Astrocyte (in vitro differentiated cells and primary cell): Measurements from ENCODE around the gene TAAR5. TPM values are rescaled to one million over a fixed set of nuclear protein-coding genes. Genes with fewer than 3 reads are reported as not detected.
"Not testable (repeated sequence)": the region's sequence is repeated elsewhere in the genome, so short reads cannot be mapped to it uniquely, and the experiment has no call there.

ENCODE experiments used
- DNase-seq: peaks from one replicate; pipeline ENCODE4 v3.0.0-alpha.2; 2010; ENCODE audit warnings: low read depth
- FAIRE-seq: peaks from 2 replicates; lab custom pipeline; 2011; peaks lifted over from hg19 to GRCh38; lab: Jason Lieb, UNC
- H2AFZ ChIP-seq: 2 replicates; pipeline ENCODE4 v1.6.0; 2012; ENCODE audit warnings: low read depth, low read length, inconsistent platforms
- H3K27ac ChIP-seq: 2 replicates; pipeline ENCODE4 v1.5.1; 2011; ENCODE audit warnings: low read depth, low read length, inconsistent platforms
- H3K27me3 ChIP-seq: 2 replicates; pipeline ENCODE4 v1.6.0; 2011; ENCODE audit warnings: low read length, inconsistent platforms; ENCODE audit not compliant: insufficient read depth
- H3K36me3 ChIP-seq: 2 replicates; pipeline ENCODE4 v1.5.1; 2011; ENCODE audit warnings: low read length, inconsistent platforms; ENCODE audit not compliant: insufficient read depth
- H3K4me1 ChIP-seq: 2 replicates; pipeline ENCODE4 v1.5.1; 2011; ENCODE audit warnings: low read length, inconsistent platforms; ENCODE audit not compliant: insufficient read depth
- H3K4me2 ChIP-seq: 2 replicates; pipeline ENCODE4 v1.6.0; 2012; ENCODE audit warnings: low read length, inconsistent platforms
- H3K4me3 ChIP-seq: 2 replicates; pipeline ENCODE4 v1.5.1; 2011; ENCODE audit warnings: low read depth, mild to moderate bottlenecking, low read length, inconsistent platforms; ENCODE audit not compliant: insufficient read depth
- H3K79me2 ChIP-seq: 2 replicates; pipeline ENCODE4 v1.6.0; 2012; ENCODE audit warnings: mild to moderate bottlenecking, low read length, inconsistent platforms; ENCODE audit not compliant: insufficient read depth
- H3K9ac ChIP-seq: 2 replicates; pipeline ENCODE4 v1.6.0; 2012; ENCODE audit warnings: mild to moderate bottlenecking, low read length, inconsistent platforms
- H3K9me3 ChIP-seq: 2 replicates; pipeline ENCODE4 v1.5.1; 2012; ENCODE audit warnings: low read depth, mild to moderate bottlenecking, low read length, inconsistent platforms; ENCODE audit not compliant: insufficient read depth
- H4K20me1 ChIP-seq: 2 replicates; pipeline ENCODE4 v1.6.0; 2012; ENCODE audit warnings: low read length, inconsistent platforms; ENCODE audit not compliant: insufficient read depth
- H3K27ac Mint-ChIP-seq: one replicate; pipeline ENCODE4 v1.8.0; 2021; ENCODE audit warnings: mild to moderate bottlenecking, mixed read lengths; ENCODE audit not compliant: unreplicated experiment
- H3K27me3 Mint-ChIP-seq: one replicate; pipeline ENCODE4 v1.8.0; 2021; ENCODE audit warnings: low read depth, mixed read lengths; ENCODE audit not compliant: unreplicated experiment
- H3K36me3 Mint-ChIP-seq: one replicate; pipeline ENCODE4 v1.8.0; 2021; ENCODE audit warnings: low read depth, mixed read lengths; ENCODE audit not compliant: unreplicated experiment
- H3K4me1 Mint-ChIP-seq: one replicate; pipeline ENCODE4 v1.8.0; 2021; ENCODE audit warnings: low read depth, mixed read lengths; ENCODE audit not compliant: unreplicated experiment
- H3K4me3 Mint-ChIP-seq: one replicate; pipeline ENCODE4 v1.8.0; 2021; ENCODE audit warnings: mild to moderate bottlenecking, moderate library complexity, mixed read lengths; ENCODE audit not compliant: unreplicated experiment
- H3K9me3 Mint-ChIP-seq: one replicate; pipeline ENCODE4 v1.8.0; 2021; ENCODE audit warnings: mild to moderate bottlenecking, mixed read lengths; ENCODE audit not compliant: unreplicated experiment
- CTCF ChIP-seq: IDR thresholded peaks from 2 replicates; pipeline ENCODE4 v1.5.1; 2011; ENCODE audit warnings: low read depth, mild to moderate bottlenecking, inconsistent platforms, low read length, moderate library complexity; ENCODE audit not compliant: insufficient read depth
- EZH2 ChIP-seq: IDR thresholded peaks from 2 replicates; pipeline ENCODE4 v1.6.1; 2012; ENCODE audit warnings: mild to moderate bottlenecking, low read length, inconsistent platforms; ENCODE audit not compliant: insufficient read depth
- total RNA-seq: library from RNA; stranded (reverse); gene quantifications from 2 replicates; pipeline ENCODE4 v1.2.1, GENCODE V29; 2021

The TAAR5 gene
- total RNA-seq, 1 donor from 2014 or later, result not detected

- H3K4me1 ChIP-seq, result no peaks in the 10 kb centered on the region
- no peaks in the 10 kb centered on the region for H3K79me2 ChIP-seq
- H3K9me3 Mint-ChIP-seq, result peaks cover 2% of the 10 kb centered on the region
- H3K27ac Mint-ChIP-seq, result no peak overlapping the region
- no peak overlapping the region for H2AFZ ChIP-seq
- H3K36me3 Mint-ChIP-seq, result no peaks in the 10 kb centered on the region
- no peaks in the 10 kb centered on the region for H3K4me1 Mint-ChIP-seq
- no peak overlapping the region for H3K4me2 ChIP-seq
- no peaks in the 10 kb centered on the region for H3K36me3 ChIP-seq
- no peak overlapping the region for H3K27ac ChIP-seq
- H3K9ac ChIP-seq, result no peak overlapping the region
- TF ChIP-seq CTCF (no peak), EZH2 (no peak)
- no peak for FAIRE-seq
- H3K27me3 ChIP-seq, result no peaks in the 10 kb centered on the region
- H3K4me3 Mint-ChIP-seq, result no peak overlapping the region
- H4K20me1 ChIP-seq, result no peaks in the 10 kb centered on the region
- no peak overlapping the region for H3K4me3 ChIP-seq
- peaks cover 5% of the 10 kb centered on the region for H3K27me3 Mint-ChIP-seq
- no peaks in the 10 kb centered on the region for H3K9me3 ChIP-seq
- DNase-seq, result no peak
Measured at GRCh38 chr6:132604635-132605152, 15.2 kb upstream of the TAAR5 start.

GRCh38 chr6:132600900-132601299 is 11.4 kb upstream of the TAAR5 start:
- H3K36me3 Mint-ChIP-seq, H3K27me3 ChIP-seq, H3K9me3 ChIP-seq, H2AFZ ChIP-seq, H3K4me3 ChIP-seq, H3K4me1 ChIP-seq, H3K4me3 Mint-ChIP-seq, H3K9ac ChIP-seq, H4K20me1 ChIP-seq, H3K27ac ChIP-seq, DNase-seq, FAIRE-seq, H3K9me3 Mint-ChIP-seq, H3K4me1 Mint-ChIP-seq, H3K79me2 ChIP-seq, H3K4me2 ChIP-seq, H3K27me3 Mint-ChIP-seq, H3K36me3 ChIP-seq, H3K27ac Mint-ChIP-seq: not testable (repeated sequence)

GRCh38 chr6:132598473-132598872 is 8.9 kb upstream of the TAAR5 start:
- peaks cover 3% of the 10 kb centered on the region for H3K27me3 Mint-ChIP-seq
- FAIRE-seq (no peak), DNase-seq (no peak)
- Histone ChIP-seq H3K79me2 (no peaks in the 10 kb centered on the region), H3K9ac (no peak overlapping the region), H3K4me1 (no peaks in the 10 kb centered on the region), H3K4me3 (no peak overlapping the region), H3K9me3 (no peaks in the 10 kb centered on the region), H2AFZ (no peak overlapping the region), H3K4me2 (no peak overlapping the region), H3K27me3 (no peaks in the 10 kb centered on the region), H3K36me3 (no peaks in the 10 kb centered on the region), H3K27ac (no peak overlapping the region), H4K20me1 (no peaks in the 10 kb centered on the region)
- H3K27ac Mint-ChIP-seq, result no peak overlapping the region
- no peaks in the 10 kb centered on the region for H3K4me1 Mint-ChIP-seq
- H3K36me3 Mint-ChIP-seq, result no peaks in the 10 kb centered on the region
- no peak overlapping the region for H3K4me3 Mint-ChIP-seq
- no peaks in the 10 kb centered on the region for H3K9me3 Mint-ChIP-seq
- no peak for TF ChIP-seq EZH2
